Muscle of back (tissue), 11 donors: Measurements from ENCODE around the gene SOX13. TPM values are rescaled to one million over a fixed set of nuclear protein-coding genes. Genes with fewer than 3 reads are reported as not detected.

ENCODE experiments used
- DNase-seq, 3 donors: peaks; one replicate each; pipeline versions ENCODE4 v3.0.0 to v3.0.0-alpha.2; 2013
- polyA plus RNA-seq, 10 donors: library from polyadenylated mRNA; unstranded; fragments of 120-200 nt; gene quantifications; one replicate each; pipeline ENCODE4 v1.2.1, GENCODE V29; 2013; ENCODE audit not compliant: insufficient read length in 10 of 10

Gene SOX13
- polyA plus RNA-seq, 10 donors: 14.7 to 23.0 (median 18.1) TPM

- no peak for DNase-seq
Observed at GRCh38 chr1:204059970-204060369, 12.9 kb upstream of the SOX13 start.

DNA sequence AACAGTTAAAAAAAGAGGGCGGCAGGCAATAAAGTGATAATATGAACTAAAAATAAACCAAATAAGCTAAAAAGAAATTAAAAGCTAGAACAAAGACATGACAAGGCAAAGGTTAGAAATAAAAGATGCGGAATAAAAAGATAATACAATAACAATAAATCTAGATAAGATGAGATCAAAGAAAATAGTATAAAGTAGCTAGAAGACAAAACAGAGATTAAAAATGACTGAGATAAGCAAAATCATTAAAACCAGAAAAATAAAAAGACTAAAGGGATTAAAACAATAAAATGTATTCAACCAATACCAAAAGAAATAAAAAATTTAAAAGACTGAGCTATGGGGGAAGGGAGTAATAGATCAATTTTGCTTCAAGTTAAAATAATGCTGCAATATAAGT lies 10.8 kb upstream of the SOX13 start:
- no peak for DNase-seq

GRCh38 chr1:204065174-204065985 lies 7.5 kb upstream of the SOX13 start:
- peak in 1 of 3 donors; percentile 62 for DNase-seq

GRCh38 chr1:204065986-204066300 lies 7.0 kb upstream of the SOX13 start:
- DNase-seq: no peak

DNA sequence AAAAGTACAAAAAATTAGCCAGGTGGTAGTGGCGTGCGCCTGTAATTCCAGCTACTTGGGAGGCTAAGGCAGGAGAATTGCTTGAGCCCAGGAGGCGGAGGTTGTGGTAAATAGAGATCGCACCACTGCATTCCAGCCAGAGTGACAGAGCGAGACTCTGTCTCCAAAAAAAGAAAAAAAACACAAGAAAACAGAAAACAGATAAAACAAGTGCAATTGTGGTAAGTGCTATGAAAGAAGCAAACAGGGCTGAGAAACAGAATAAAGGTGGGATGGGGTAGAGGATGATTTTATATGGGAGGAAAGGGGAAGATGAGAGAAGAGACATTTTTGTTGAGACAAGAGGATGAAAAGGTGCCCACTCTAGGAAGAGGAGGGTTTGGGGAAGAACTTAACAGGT lies 5.0 kb upstream of the SOX13 start:
- no peak for DNase-seq

DNA sequence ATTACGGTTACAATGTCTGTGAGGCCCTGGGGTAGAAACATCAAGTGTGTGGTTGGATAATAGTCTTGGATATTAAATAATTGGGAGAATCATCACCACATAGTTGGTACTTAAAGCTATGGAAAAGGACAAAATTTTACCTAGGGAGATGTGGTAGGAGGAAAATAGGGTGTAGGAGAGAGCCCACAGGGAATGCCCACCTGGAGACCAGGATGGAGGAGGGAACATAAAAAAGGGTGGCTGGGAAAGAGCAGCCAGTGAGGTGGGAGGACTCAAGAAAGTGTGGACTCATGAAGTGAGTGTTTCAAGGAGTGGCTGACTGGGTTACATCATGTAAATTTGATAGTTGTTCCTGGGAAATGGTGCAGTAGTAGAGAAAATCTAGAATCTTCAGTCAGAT lies 3.0 kb upstream of the SOX13 start:
- no peak for DNase-seq

GRCh38 chr1:204070895-204071294 lies 2.0 kb upstream of the SOX13 start:
- DNase-seq: no peak

DNA sequence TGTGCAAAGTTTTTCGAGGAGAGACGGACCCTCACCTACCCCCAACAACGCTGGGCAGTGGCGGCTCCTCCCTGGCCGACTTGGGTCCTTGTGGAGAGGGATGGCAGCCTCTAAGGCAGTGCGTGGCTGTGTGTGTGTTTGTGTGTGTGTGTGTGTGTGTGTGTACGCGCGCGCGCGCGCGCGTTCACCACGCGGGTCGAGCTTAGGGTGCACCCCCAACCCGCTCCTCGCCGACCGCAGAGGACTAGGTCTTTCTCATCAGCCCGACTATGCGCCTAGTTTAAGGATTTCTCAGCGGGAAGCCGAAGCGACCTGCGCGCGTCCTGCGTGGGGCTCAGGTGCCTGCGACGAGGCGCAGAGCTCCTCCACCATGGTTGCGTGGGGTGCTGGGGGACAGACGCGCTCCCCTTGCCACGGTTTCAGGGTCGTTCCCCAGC lies 940 bp downstream of the SOX13 start:
- peak in 1 of 3 donors; percentile 67 for DNase-seq

- DNase-seq: peak; percentile 46 to 86 (median 69)
Observed at GRCh38 chr1:204074274-204075138, 1.6 kb downstream of the SOX13 start.

GRCh38 chr1:204075139-204075521 lies 2.2 kb downstream of the SOX13 start:
- no peak for DNase-seq

- DNase-seq: no peak
Observed at GRCh38 chr1:204075890-204076846, 3.3 kb downstream of the SOX13 start.

DNA sequence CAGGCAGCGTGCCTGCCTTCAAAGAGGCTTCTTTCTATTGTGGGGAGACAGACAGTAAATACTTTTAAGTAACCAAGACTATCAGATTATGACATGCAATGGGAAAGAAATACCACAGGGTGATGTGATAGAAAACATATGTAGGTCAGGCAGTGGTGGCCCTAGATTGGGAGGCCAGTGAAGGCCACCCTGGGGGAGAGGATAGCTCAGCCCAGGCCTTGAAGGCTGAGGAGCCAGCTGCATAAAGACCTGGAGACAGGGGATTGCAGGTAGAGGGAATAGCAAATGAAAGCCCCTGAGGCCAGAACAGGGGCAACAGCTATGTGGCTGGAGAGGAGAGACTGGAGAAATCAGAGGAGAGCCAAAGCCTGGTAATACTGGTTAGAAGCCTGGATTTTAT lies 4.0 kb downstream of the SOX13 start:
- no peak for DNase-seq

- DNase-seq: peak in 1 of 3 donors; percentile 38
Observed at GRCh38 chr1:204077979-204078696, 5.2 kb downstream of the SOX13 start.

DNA sequence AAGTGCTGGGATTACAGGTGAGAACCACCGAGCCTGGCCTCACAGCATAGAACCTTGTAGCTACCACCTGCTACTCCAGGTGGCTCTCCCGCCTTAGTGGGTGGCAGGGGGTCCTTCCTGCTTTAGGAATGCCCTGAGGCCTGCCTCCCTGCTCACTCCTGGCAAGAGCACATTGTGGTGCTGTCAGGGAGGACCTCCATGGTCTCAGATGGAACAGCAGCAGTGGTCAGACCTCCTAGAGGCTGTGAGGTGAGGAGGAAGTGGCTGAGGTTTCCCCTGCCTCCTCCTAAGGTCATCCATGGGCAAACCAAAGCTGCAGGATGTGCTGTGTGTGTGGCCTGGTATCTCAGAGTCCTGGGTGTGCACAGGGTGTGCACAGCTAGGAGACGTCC lies 6.7 kb downstream of the SOX13 start:
- DNase-seq: no peak

- peak in 2 of 3 donors; percentile 30 to 82 for DNase-seq
Observed at GRCh38 chr1:204080163-204080903, 7.4 kb downstream of the SOX13 start.

GRCh38 chr1:204081164-204081790 lies 8.4 kb downstream of the SOX13 start:
- no peak for DNase-seq

- no peak for DNase-seq
Observed at GRCh38 chr1:204081791-204082513, 9.0 kb downstream of the SOX13 start.

GRCh38 chr1:204083491-204083890 lies 10.6 kb downstream of the SOX13 start:
- DNase-seq: no peak

DNA sequence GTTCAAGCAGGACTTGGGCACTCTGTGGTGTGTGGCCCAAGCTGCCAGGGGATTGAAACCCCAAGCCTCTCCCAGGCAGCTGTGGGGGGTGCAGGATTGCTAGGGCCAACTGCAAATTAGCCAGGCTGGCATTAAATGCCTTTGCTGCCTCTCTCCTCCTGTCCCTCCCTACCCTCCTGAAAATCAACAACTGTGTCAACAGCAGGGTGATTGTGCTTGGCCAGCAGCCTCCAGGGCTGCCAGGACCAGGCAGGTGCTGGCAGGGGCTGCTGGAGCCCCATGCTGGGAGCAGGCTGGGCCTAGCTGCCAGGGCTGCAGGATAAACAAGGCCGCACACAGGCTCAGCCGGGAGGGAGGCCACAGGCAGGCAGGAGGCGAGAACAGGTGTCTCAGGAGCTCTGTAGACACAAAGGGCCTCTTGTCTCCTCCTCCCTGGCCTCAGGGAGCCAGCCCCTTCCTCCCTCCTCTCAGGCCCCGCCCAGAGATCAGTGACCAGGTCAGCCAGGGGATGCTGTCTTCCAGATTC lies 11.4 kb downstream of the SOX13 start:
- peak; percentile 71 to 72 (median 72) for DNase-seq
